H1 (cell line): ENCODE data around the gene RFNG.

Experiments
- EP300 ChIP-seq, 2 experiments: IDR thresholded peaks; 1 replicate in 1 of 2; 2 replicates in 1 of 2; pipeline ENCODE4 v1.6.1; 2011 to 2012; ENCODE audit warnings: low read depth in 2 of 2, low read length in 2 of 2, mild to moderate bottlenecking in 2 of 2, borderline replicate concordance in 1 of 2, inconsistent platforms in 1 of 2, moderate library complexity in 1 of 2
- EZH2 ChIP-seq: fragments of 200-600 bp; sonication (generic); IDR thresholded peaks from 2 replicates; pipeline ENCODE4 v1.7.1; 2012; ENCODE audit warnings: low read depth, mild to moderate bottlenecking, moderate library complexity, low read length, inconsistent platforms; ENCODE audit not compliant: severe bottlenecking

GRCh38 chr17:82017612-82018151, 33.9 kb downstream of the RFNG start:
- TF ChIP-seq EP300 (IDR thresholded peaks at IDR 0.05; ENCODE audit: borderline replicate concordance in 1 of 2, low read depth in 2 of 2, low read length in 2 of 2) (no peak), EZH2 (no peak)
